OCI-LY3 (cell line): ENCODE results near the gene KIF6.

Experiments
- H2AFZ ChIP-seq: fragments of 200-600, 300-600 bp; shearing (Covaris generic); 2 replicates; pipeline ENCODE4 v1.6.0; 2014; ENCODE audit warnings: antibody characterized with exemption, low read depth, low read length
- H3K27ac ChIP-seq: fragments of 200-600, 300-600 bp; sonication (generic); 2 replicates; pipeline ENCODE4 v1.5.1; 2014; ENCODE audit warnings: mild to moderate bottlenecking, low read length, moderate library complexity, mixed read lengths
- H3K27me3 ChIP-seq: fragments of 200-600, 300-600 bp; sonication (generic); 2 replicates; pipeline ENCODE4 v1.6.1; 2014; ENCODE audit warnings: low read depth, low read length, mixed read lengths
- H3K36me3 ChIP-seq: fragments of 200-600, 300-600 bp; sonication (generic); replicated peaks from 2 replicates; pipeline ENCODE3; 2014; ENCODE audit warnings: low read depth, low read length, mixed read lengths
- H3K4me1 ChIP-seq: fragments of 300-600, 200-600 bp; sonication (generic); 2 replicates; pipeline ENCODE4 v1.6.1; 2014; ENCODE audit warnings: low read length, mixed read lengths
- H3K4me2 ChIP-seq: fragments of 200-600, 300-600 bp; sonication (generic); 2 replicates; pipeline ENCODE4 v1.6.1; 2014; ENCODE audit warnings: low read length, mixed read lengths
- H3K4me3 ChIP-seq: fragments of 300-600, 200-600 bp; sonication (generic); 2 replicates; pipeline ENCODE4 v1.5.1; 2014; ENCODE audit warnings: antibody characterized with exemption, mild to moderate bottlenecking, low read length, moderate library complexity
- H3K79me2 ChIP-seq: fragments of 300-600, 200-600 bp; shearing (Covaris generic); 2 replicates; pipeline ENCODE4 v1.6.1; 2014; ENCODE audit warnings: mild to moderate bottlenecking, low read length, mixed read lengths
- H3K9ac ChIP-seq: fragments of 300-600, 200-600 bp; shearing (Covaris generic); 2 replicates; pipeline ENCODE4 v1.6.0; 2014; ENCODE audit warnings: mild to moderate bottlenecking, low read length, moderate library complexity
- H3K9me3 ChIP-seq: fragments of 200-600, 300-600 bp; shearing (Covaris generic); 2 replicates; pipeline ENCODE4 v1.6.1; 2014; ENCODE audit warnings: low read length, mixed read lengths; ENCODE audit not compliant: insufficient read depth
- H4K20me1 ChIP-seq: fragments of 200-600, 300-600 bp; sonication (generic); 2 replicates; pipeline ENCODE4 v1.6.1; 2016; ENCODE audit warnings: low read length, mixed read lengths; ENCODE audit not compliant: insufficient read depth
- EZH2phosphoT487 ChIP-seq: fragments of 200-600 bp; shearing (Covaris generic); IDR thresholded peaks from 2 replicates; pipeline ENCODE4 v1.6.1; 2018; ENCODE audit warnings: antibody characterized with exemption, mixed run types, low read depth
- TF ChIP-seq, protein P1 (sequence below): fragments of 200-600, 300-600 bp; sonication (generic); IDR thresholded peaks from 2 replicates; pipeline ENCODE4 v1.5.1; 2014; ENCODE audit warnings: antibody characterized with exemption, low read length, low read depth

Gene KIF6

DNA sequence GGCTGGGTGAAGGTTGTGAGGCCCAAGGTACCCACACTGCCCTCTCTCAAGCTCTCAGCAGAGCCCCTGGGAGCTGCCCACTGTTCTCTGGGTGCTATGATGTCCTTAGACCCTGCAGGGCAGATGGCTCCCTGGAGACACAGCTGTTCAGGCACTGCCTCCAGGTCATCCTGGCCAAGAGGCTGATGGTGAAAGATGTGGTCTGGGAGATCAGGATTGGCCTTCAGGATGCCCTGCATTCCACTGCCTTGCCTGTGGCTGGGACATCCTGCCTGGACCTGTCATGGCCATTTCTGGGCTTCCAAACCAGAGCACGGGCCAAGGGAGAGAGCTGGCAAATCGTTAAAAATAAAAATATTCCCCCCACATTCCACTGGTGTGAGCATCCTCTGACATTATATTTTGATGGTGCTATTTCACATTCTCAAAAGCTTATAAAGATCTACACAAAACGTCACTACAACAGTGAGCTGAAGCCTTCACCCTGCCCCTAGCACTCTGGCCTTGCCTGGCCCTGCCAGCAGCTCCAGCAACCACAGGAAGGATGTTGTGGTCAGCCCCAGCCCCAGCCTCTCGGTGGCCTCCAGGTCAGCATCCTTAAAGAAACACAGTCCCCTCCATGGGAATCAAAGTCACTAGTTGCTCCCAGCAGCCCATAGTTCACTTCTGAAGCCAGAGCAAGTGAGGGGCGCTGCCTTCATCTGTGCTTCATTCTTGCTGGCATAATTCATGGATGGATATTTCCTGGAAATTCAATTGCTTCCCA, 389.2 kb downstream of the KIF6 start:
- H3K9me3 ChIP-seq, result no peaks in the 10 kb centered on the region
- H3K27me3 ChIP-seq, result peaks cover 36% of the 10 kb centered on the region
- TF ChIP-seq, protein P1, sequence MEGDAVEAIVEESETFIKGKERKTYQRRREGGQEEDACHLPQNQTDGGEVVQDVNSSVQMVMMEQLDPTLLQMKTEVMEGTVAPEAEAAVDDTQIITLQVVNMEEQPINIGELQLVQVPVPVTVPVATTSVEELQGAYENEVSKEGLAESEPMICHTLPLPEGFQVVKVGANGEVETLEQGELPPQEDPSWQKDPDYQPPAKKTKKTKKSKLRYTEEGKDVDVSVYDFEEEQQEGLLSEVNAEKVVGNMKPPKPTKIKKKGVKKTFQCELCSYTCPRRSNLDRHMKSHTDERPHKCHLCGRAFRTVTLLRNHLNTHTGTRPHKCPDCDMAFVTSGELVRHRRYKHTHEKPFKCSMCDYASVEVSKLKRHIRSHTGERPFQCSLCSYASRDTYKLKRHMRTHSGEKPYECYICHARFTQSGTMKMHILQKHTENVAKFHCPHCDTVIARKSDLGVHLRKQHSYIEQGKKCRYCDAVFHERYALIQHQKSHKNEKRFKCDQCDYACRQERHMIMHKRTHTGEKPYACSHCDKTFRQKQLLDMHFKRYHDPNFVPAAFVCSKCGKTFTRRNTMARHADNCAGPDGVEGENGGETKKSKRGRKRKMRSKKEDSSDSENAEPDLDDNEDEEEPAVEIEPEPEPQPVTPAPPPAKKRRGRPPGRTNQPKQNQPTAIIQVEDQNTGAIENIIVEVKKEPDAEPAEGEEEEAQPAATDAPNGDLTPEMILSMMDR, result no peak
- no peak for TF ChIP-seq EZH2phosphoT487
- no peaks in the 10 kb centered on the region for H3K36me3 ChIP-seq
- H3K79me2 ChIP-seq, result no peaks in the 10 kb centered on the region
- no peak overlapping the region for H3K27ac ChIP-seq
- H3K4me3 ChIP-seq, result no peak overlapping the region
- H3K4me1 ChIP-seq, result no peaks in the 10 kb centered on the region
- H3K9ac ChIP-seq, result no peak overlapping the region
- no peak overlapping the region for H3K4me2 ChIP-seq
- no peak overlapping the region for H2AFZ ChIP-seq
- no peaks in the 10 kb centered on the region for H4K20me1 ChIP-seq

DNA sequence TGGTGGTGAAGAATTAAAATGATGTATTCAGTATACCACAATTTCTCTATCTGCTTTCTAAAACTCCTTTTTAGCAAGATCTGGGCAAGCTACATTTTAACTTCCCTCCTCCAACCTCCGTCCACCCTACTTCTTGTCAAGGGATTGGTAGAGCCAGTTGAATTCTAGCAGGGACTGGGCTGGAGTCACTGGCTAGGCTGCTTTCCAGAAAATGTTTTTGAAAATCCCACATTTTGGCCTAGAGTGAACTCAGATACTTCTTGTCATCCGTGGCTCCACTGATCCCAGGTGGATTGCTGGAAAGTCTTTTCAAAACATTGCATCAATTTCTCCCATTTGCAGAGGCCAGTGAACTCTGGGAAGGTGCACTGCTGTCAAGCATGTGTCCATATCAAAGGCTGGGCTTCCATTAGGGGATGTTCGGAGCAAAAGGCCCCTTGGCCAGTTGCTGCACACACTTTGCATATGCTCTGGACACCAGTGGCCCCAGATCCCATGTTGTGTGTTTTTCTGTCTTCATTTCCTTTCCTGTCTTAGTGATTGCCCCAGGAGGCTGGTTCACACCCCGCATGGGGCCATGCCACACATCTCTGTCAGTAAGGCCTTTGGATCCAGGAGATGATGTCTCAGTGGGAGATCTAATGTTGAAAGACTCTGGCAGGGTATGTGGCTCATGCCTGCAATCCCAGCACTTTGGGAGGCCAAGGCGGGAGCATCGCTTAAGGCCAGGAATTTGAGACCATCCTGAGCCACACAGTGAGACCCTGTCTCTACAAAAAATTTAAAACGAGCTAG, 391.4 kb downstream of the KIF6 start:
- Histone ChIP-seq H3K9me3 (no peaks in the 10 kb centered on the region), H2AFZ (no peak overlapping the region), H3K9ac (no peak overlapping the region), H3K27me3 (peaks cover 32% of the 10 kb centered on the region), H3K27ac (no peak overlapping the region), H3K36me3 (no peaks in the 10 kb centered on the region), H3K4me1 (peaks cover 10% of the 10 kb centered on the region), H3K4me2 (no peak overlapping the region), H4K20me1 (no peaks in the 10 kb centered on the region), H3K79me2 (no peaks in the 10 kb centered on the region), H3K4me3 (no peak overlapping the region)
- TF ChIP-seq, protein P1, result no peak
- no peak for TF ChIP-seq EZH2phosphoT487

DNA sequence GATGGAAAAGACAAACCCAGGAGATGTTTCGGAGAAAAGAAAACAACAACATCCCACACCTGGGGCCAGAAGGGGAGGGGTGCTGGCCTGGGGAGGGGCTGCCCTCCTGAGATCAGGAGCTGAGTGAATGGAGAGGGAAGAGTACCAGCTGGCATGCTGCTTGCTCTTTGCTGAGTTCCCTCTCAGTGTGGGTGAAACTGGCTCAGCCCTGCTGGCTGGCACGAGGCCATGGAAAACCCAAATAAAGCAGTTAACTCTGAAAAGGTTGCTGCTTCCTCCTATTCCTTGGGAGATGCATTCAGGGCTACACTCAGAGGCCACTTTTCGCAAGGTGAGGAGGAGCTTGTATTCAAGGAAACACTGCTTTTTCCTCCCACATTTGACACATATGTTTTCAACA, 394.7 kb downstream of the KIF6 start:
- Histone ChIP-seq H3K9ac (no peak overlapping the region), H3K4me2 (no peak overlapping the region), H3K27ac (no peak overlapping the region), H3K9me3 (no peaks in the 10 kb centered on the region), H2AFZ (peak overlapping the region; percentile 46; the same call in 1 of the 2 replicates), H3K36me3 (no peaks in the 10 kb centered on the region), H4K20me1 (no peaks in the 10 kb centered on the region), H3K27me3 (peaks cover 24% of the 10 kb centered on the region; the same call in 1 of the 2 replicates), H3K4me3 (no peak overlapping the region), H3K4me1 (peaks cover 10% of the 10 kb centered on the region), H3K79me2 (no peaks in the 10 kb centered on the region)
- TF ChIP-seq, protein P1, result no peak
- no peak for TF ChIP-seq EZH2phosphoT487

DNA sequence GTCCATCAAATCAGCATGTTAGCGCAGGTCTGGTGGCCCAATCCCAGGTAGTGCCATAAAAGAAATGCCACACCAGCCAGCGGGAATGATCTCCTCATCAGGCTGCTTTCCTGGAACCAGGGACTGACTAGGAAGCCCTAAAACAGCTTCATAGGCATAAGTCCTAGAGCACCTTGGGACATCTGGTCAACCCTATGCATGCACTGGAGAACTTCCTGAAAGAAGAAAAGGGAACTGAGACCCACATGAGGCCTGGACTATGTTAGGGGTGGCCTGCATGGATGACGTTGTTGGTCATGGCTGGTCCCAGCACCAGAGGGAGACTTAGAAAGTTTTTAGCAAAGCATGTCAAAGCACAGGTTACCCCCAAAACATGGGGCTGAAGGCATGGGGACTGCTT, 395.2 kb downstream of the KIF6 start:
- Histone ChIP-seq H3K79me2 (no peaks in the 10 kb centered on the region), H4K20me1 (no peaks in the 10 kb centered on the region), H2AFZ (peak overlapping the region; percentile 46; the same call in 1 of the 2 replicates), H3K4me1 (peaks cover 10% of the 10 kb centered on the region), H3K27me3 (peaks cover 27% of the 10 kb centered on the region; the same call in 1 of the 2 replicates), H3K27ac (no peak overlapping the region), H3K36me3 (no peaks in the 10 kb centered on the region), H3K4me2 (no peak overlapping the region), H3K4me3 (no peak overlapping the region), H3K9ac (no peak overlapping the region), H3K9me3 (no peaks in the 10 kb centered on the region)
- TF ChIP-seq, protein P1, result no peak
- TF ChIP-seq EZH2phosphoT487, result no peak
